RCC 7860 (cell line): Measurements from ENCODE around the gene PRKCG.

Experiments used
- DNase-seq: peaks from one replicate; pipeline ENCODE4 v3.0.0-alpha.2; 2015; ENCODE audit warnings: low spot score
- FAIRE-seq: peaks from 2 replicates; lab custom pipeline; 2012; peaks lifted over from hg19 to GRCh38; lab: Jason Lieb, UNC

The PRKCG gene

GRCh38 chr19:53896682-53897081, 14.7 kb downstream of the PRKCG start:
- DNase-seq (no peak), FAIRE-seq (no peak)

- FAIRE-seq (no peak), DNase-seq (no peak)
These were observed 15.5 kb downstream of the PRKCG start for GRCh38 chr19:53897459-53897858.

- DNase-seq (no peak), FAIRE-seq (no peak)
These were observed 16.2 kb downstream of the PRKCG start for GRCh38 chr19:53898166-53898565.

GRCh38 chr19:53898636-53899341, 16.8 kb downstream of the PRKCG start:
- FAIRE-seq, result no peak

GRCh38 chr19:53900191-53900860, 18.3 kb downstream of the PRKCG start:
- FAIRE-seq, result no peak

More at GRCh38 chr19:53898636-53899341, 16.8 kb downstream of the PRKCG start:
- no peak for DNase-seq

GRCh38 chr19:53903055-53903680, 21.2 kb downstream of the PRKCG start:
- FAIRE-seq (no peak), DNase-seq (no peak)

More at GRCh38 chr19:53900191-53900860, 18.3 kb downstream of the PRKCG start:
- no peak for DNase-seq

- DNase-seq (no peak), FAIRE-seq (no peak)
These were observed 22.9 kb downstream of the PRKCG start for GRCh38 chr19:53904909-53905308.

GRCh38 chr19:53905787-53906186, 23.8 kb downstream of the PRKCG start:
- DNase-seq, result no peak
- FAIRE-seq, result no peak

- no peak for FAIRE-seq
- DNase-seq, result no peak
These were observed 24.5 kb downstream of the PRKCG start for GRCh38 chr19:53906211-53907192.

GRCh38 chr19:53907193-53907581, 25.2 kb downstream of the PRKCG start:
- FAIRE-seq, result no peak

GRCh38 chr19:53907690-53908089, 25.7 kb downstream of the PRKCG start:
- DNase-seq (no peak), FAIRE-seq (no peak)

More at GRCh38 chr19:53907193-53907581, 25.2 kb downstream of the PRKCG start:
- DNase-seq, result no peak

GRCh38 chr19:53908106-53908934, 26.3 kb downstream of the PRKCG start:
- no peak for DNase-seq

GRCh38 chr19:53908935-53909415, 27.0 kb downstream of the PRKCG start, which contains the start of gene CACNG7:
Gene CACNG7, plus strand, starts transcription at chr19:53909278. Its CDS starts 3,554 bp downstream, at chr19:53912832.
- FAIRE-seq, result no peak
- DNase-seq, result no peak

More at GRCh38 chr19:53908106-53908934, 26.3 kb downstream of the PRKCG start:
- FAIRE-seq, result no peak

GRCh38 chr19:53909471-53910169, 27.6 kb downstream of the PRKCG start:
- FAIRE-seq, result no peak

GRCh38 chr19:53910170-53910518, 28.1 kb downstream of the PRKCG start:
- DNase-seq (no peak), FAIRE-seq (no peak)

More at GRCh38 chr19:53909471-53910169, 27.6 kb downstream of the PRKCG start:
- no peak for DNase-seq

GRCh38 chr19:53912653-53913052, 30.7 kb downstream of the PRKCG start:
- no peak for DNase-seq
- no peak for FAIRE-seq

- FAIRE-seq (no peak), DNase-seq (no peak)
These were observed 33.0 kb downstream of the PRKCG start for GRCh38 chr19:53915000-53915399.

- no peak for FAIRE-seq
- no peak for DNase-seq
These were observed 34.0 kb downstream of the PRKCG start for GRCh38 chr19:53916004-53916403.

GRCh38 chr19:53917356-53917755, 35.4 kb downstream of the PRKCG start:
- FAIRE-seq, result no peak
- no peak for DNase-seq
